ENCODE results near the gene FARS2.

GRCh38 chr6:5486214-5486613 lies 224.9 kb downstream of the FARS2 start:
- no peak for TF ChIP-seq CTCF (optimal IDR thresholded peaks at IDR 0.05 in 1 of 3, IDR thresholded peaks at IDR 0.05 in 1 of 3, conservative IDR thresholded peaks at IDR 0.05 in 1 of 3; ENCODE audit: extremely low read depth in 1 of 3, insufficient read depth in 2 of 3, low read length in 3 of 3)
- no peak for TF ChIP-seq EZH2 (IDR thresholded peaks at IDR 0.05; ENCODE audit: low read length)
